HEK293 (cell line): ENCODE measurements around the gene GALK1.
A peak's percentile ranks its signal among the peaks of the same experiment; 100 is the strongest.

Experiments used
- CTCF ChIA-PET: fragments of 350-600 bp; formaldehyde crosslinking; extraction: SDS; loops from one replicate; lab custom pipeline; 2021; ENCODE audit warnings: antibody characterized with exemption; lab: Yijun Ruan, JAX
- POLR2A ChIA-PET: fragments of 300-600 bp; formaldehyde crosslinking; extraction: SDS; loops from one replicate; lab custom pipeline; 2020; ENCODE audit warnings: antibody characterized with exemption, inconsistent platforms; lab: Yijun Ruan, JAX
- H3K27ac ChIP-seq: fragments of 200-500 bp; sonication (Bioruptor generic); 2 replicates; pipeline ENCODE4 v1.5.1; 2014; ENCODE audit warnings: low read depth, low read length, control low read depth, inconsistent platforms; ENCODE audit errors: extremely low read depth
- H3K36me3 ChIP-seq, 2 experiments: fragments of 200-500 bp in 1 of 2; sonication (Bioruptor generic) in 1 of 2; 1 replicate in 1 of 2; 2 replicates in 1 of 2; pipeline ENCODE4 v1.5.1; 2014 to 2017; ENCODE audit warnings: inconsistent platforms in 2 of 2, low read length in 2 of 2; ENCODE audit not compliant: control insufficient read depth in 2 of 2, insufficient read depth in 1 of 2
- H3K4me1 ChIP-seq: fragments of 200-500 bp; sonication (Bioruptor generic); 2 replicates; pipeline ENCODE4 v1.5.1; 2014; ENCODE audit warnings: mild to moderate bottlenecking, low read length, inconsistent platforms; ENCODE audit not compliant: control insufficient read depth, insufficient read depth
- H3K4me3 ChIP-seq: 2 replicates; pipeline ENCODE4 v1.5.1; 2011; ENCODE audit warnings: low read depth, mild to moderate bottlenecking, control low read depth, low read length, moderate library complexity
- H3K9me3 ChIP-seq: fragments of 200-500 bp; sonication (Bioruptor generic); 2 replicates; pipeline ENCODE4 v1.5.1; 2014; ENCODE audit warnings: low read depth, low read length, inconsistent platforms; ENCODE audit not compliant: control insufficient read depth, insufficient read depth
- INSM2 ChIP-seq: fragments of 450-650 bp; formaldehyde crosslinking; IDR thresholded peaks from 2 replicates; pipeline ENCODE4 v1.5.1; 2016; ENCODE audit warnings: missing biosample characterization, missing genetic modification characterization
- KLF16 ChIP-seq: fragments of 450-650 bp; formaldehyde crosslinking; IDR thresholded peaks from 2 replicates; pipeline ENCODE4 v1.5.1; 2017; ENCODE audit warnings: missing biosample characterization, missing genetic modification characterization
- KLF8 ChIP-seq: fragments of 450-650 bp; formaldehyde crosslinking; IDR thresholded peaks from 2 replicates; pipeline ENCODE4 v1.5.1; 2016; ENCODE audit warnings: missing biosample characterization, missing genetic modification characterization
- OSR2 ChIP-seq: fragments of 450-650 bp; formaldehyde crosslinking; IDR thresholded peaks from 2 replicates; pipeline ENCODE4 v1.5.1; 2016; ENCODE audit warnings: missing biosample characterization, missing genetic modification characterization
- PRDM10 ChIP-seq: fragments of 450-650 bp; formaldehyde crosslinking; IDR thresholded peaks from 2 replicates; pipeline ENCODE4 v1.5.1; 2016; ENCODE audit warnings: missing biosample characterization, missing genetic modification characterization
- TRIM28 ChIP-seq: IDR thresholded peaks from 2 replicates; pipeline ENCODE4 v1.6.1; 2011; ENCODE audit warnings: low read length, control low read depth, borderline replicate concordance
- YY2 ChIP-seq: fragments of 450-650 bp; formaldehyde crosslinking; IDR thresholded peaks from 2 replicates; pipeline ENCODE4 v1.5.1; 2016; ENCODE audit warnings: missing biosample characterization, missing genetic modification characterization
- ZBTB20 ChIP-seq: fragments of 450-650 bp; formaldehyde crosslinking; IDR thresholded peaks from 2 replicates; pipeline ENCODE4 v1.5.1; 2016; ENCODE audit warnings: missing biosample characterization, missing genetic modification characterization
- ZBTB6 ChIP-seq: fragments of 450-650 bp; formaldehyde crosslinking; IDR thresholded peaks from 2 replicates; pipeline ENCODE4 v1.5.1; 2017; ENCODE audit warnings: missing biosample characterization, missing genetic modification characterization
- ZNF175 ChIP-seq: fragments of 450-650 bp; formaldehyde crosslinking; IDR thresholded peaks from 2 replicates; pipeline ENCODE4 v1.5.1; 2016; ENCODE audit warnings: missing biosample characterization, missing genetic modification characterization
- ZNF211 ChIP-seq: fragments of 450-650 bp; formaldehyde crosslinking; IDR thresholded peaks from 2 replicates; pipeline ENCODE4 v1.5.1; 2016; ENCODE audit warnings: low read depth, missing biosample characterization, missing genetic modification characterization
- ZNF341 ChIP-seq: fragments of 450-650 bp; formaldehyde crosslinking; IDR thresholded peaks from 2 replicates; pipeline ENCODE4; 2016; ENCODE audit warnings: low read depth, missing biosample characterization, missing genetic modification characterization
- ZNF404 ChIP-seq: fragments of 450-650 bp; formaldehyde crosslinking; IDR thresholded peaks from 2 replicates; pipeline ENCODE4 v1.5.1; 2017; ENCODE audit warnings: missing biosample characterization, missing genetic modification characterization
- ZNF501 ChIP-seq: fragments of 450-650 bp; formaldehyde crosslinking; IDR thresholded peaks from 2 replicates; pipeline ENCODE4 v1.5.1; 2016; ENCODE audit warnings: missing biosample characterization, missing genetic modification characterization
- ZNF580 ChIP-seq: fragments of 450-650 bp; formaldehyde crosslinking; IDR thresholded peaks from 2 replicates; pipeline ENCODE4 v1.5.1; 2016; ENCODE audit warnings: missing biosample characterization, missing genetic modification characterization
- ZNF600 ChIP-seq: fragments of 450-650 bp; formaldehyde crosslinking; IDR thresholded peaks from 2 replicates; pipeline ENCODE4 v1.5.1; 2016; ENCODE audit warnings: missing biosample characterization, missing genetic modification characterization
- ZNF776 ChIP-seq: fragments of 450-650 bp; formaldehyde crosslinking; IDR thresholded peaks from 2 replicates; pipeline ENCODE4 v1.5.0; 2017; ENCODE audit warnings: missing biosample characterization, missing genetic modification characterization, borderline replicate concordance

The GALK1 gene

GRCh38 chr17:75784473-75785015 lies 19.6 kb upstream of the GALK1 start, which contains the start of gene UNK (continued):
- TF ChIP-seq ZBTB6 (tag by site-specific recombination) (no peak), ZNF776 (tag by site-specific recombination) (no peak), ZBTB20 (tag by site-specific recombination) (peak; percentile 74; the same call in 1 of the 2 replicates), ZNF341 (tag by site-specific recombination) (peak; percentile 67), OSR2 (tag by site-specific recombination) (peak; percentile 45; the same call in 1 of the 2 replicates), YY2 (peak; percentile 63), TRIM28 (peak; percentile 57; the same call in 1 of the 2 replicates), ZNF580 (tag by site-specific recombination) (peak; percentile 93), PRDM10 (tag by site-specific recombination) (peak; percentile 84), ZNF175 (tag by site-specific recombination) (no peak)
- TF ChIP-seq, all 188 proteins: peak for 27

- ChIA-PET CTCF (interaction anchor here (0.5 to 2.4 kb wide), 22 partner anchors 8 to 975 kb away, joined by 3 to 14 read pairs (median 3); partner anchors contain the start of genes GALK1, SMIM5 and WBP2), POLR2A (interaction anchor here (0.5 to 4.5 kb wide), 14 partner anchors 8 to 89 kb away, joined by 3 to 38 read pairs (median 5); partner anchors contain the start of genes GALK1 and WBP2)
- H3K4me1 ChIP-seq = peaks cover 12% of the 10 kb centered on the region; the same call in 1 of the 2 replicates
- no peaks in the 10 kb centered on the region for H3K9me3 ChIP-seq
- H3K4me3 ChIP-seq = peak overlapping the region; percentile 39
- TF ChIP-seq KLF8 (tag by site-specific recombination) (no peak), ZNF501 (peak; percentile 7; the same call in 1 of the 2 replicates), KLF16 (no peak), INSM2 (0 out of 2 replicates have a peak, but pooled peaks have one; percentile 2), ZNF600 (tag by site-specific recombination) (peak; percentile 44), ZNF404 (0 out of 2 replicates have a peak, but pooled peaks have one; percentile 6), ZNF211 (tag by site-specific recombination) (no peak)
- H3K27ac ChIP-seq = peak overlapping the region; percentile 98
- peaks cover 0 to 5% of the 10 kb centered on the region in 2 experiments; a peak in 2 of 3 replicates for H3K36me3 ChIP-seq
Measured at GRCh38 chr17:75783803-75784472, 18.9 kb upstream of the GALK1 start.
